ENCODE data around the gene PDK2.

- TF ChIP-seq POLR2A (IDR thresholded peaks at IDR 0.05; ENCODE audit: low read length) = no peak
- TF ChIP-seq GATA1 (IDR thresholded peaks at IDR 0.05; ENCODE audit: low read depth, low read length) = no peak
These were observed 41.5 kb upstream of the PDK2 start for GRCh38 chr17:50053654-50053960.

All from erythroblast (primary cell).